ENCODE results near the gene CAPZA2. TPM values are rescaled to one million over a fixed set of nuclear protein-coding genes. Genes with fewer than 3 reads are reported as not detected.

CAPZA2 gene
- total RNA-seq, 2 experiments from 2014 or later, result 93.6 to 96.5 TPM

GRCh38 chr7:116912269-116912909 lies 50.0 kb downstream of the CAPZA2 start:
- no peak overlapping the region for H3K4me3 Mint-ChIP-seq
- peaks cover 89% of the 10 kb centered on the region for H3K36me3 Mint-ChIP-seq (ENCODE audit: low read depth)
- ATAC-seq (ENCODE audit: poor library complexity), result no peak
- ChIA-PET CTCF (interaction anchor here (1.2 kb wide), 1 partner anchor 215 kb away, joined by 3 read pairs; no protein-coding TSS in a partner anchor), POLR2A (no interaction called here)
- peaks cover 65% of the 10 kb centered on the region for H3K36me3 ChIP-seq (ENCODE audit: insufficient read depth, low read length)
- no peaks in the 10 kb centered on the region for H3K4me1 ChIP-seq (ENCODE audit: insufficient read depth, low read length)
- no peaks in the 10 kb centered on the region for H3K9me3 ChIP-seq (ENCODE audit: control insufficient read depth in 1 of 2, insufficient read depth in 1 of 2, low read length in 2 of 2)
- DNase-seq, result no peak
- H3K4me3 ChIP-seq (ENCODE audit: low read length), result no peak overlapping the region
- no peak overlapping the region for H3K27ac Mint-ChIP-seq
- no peak overlapping the region for H3K27ac ChIP-seq (ENCODE audit: low read depth in 1 of 2, low read length in 2 of 2)
- no peak for TF ChIP-seq CTCF (IDR thresholded peaks at IDR 0.05)
- no peaks in the 10 kb centered on the region for H3K27me3 Mint-ChIP-seq
- H3K27me3 ChIP-seq (ENCODE audit: control insufficient read depth in 1 of 2, insufficient read depth in 2 of 2, low read length in 2 of 2), result no peaks in the 10 kb centered on the region
- no peaks in the 10 kb centered on the region for H3K4me1 Mint-ChIP-seq (ENCODE audit: low read depth)
- intact Hi-C loops (cut with DNase I, micrococcal nuclease), result loop anchor here in 1 of 2 experiments (10.0 kb wide), 1 partner anchor 48 kb away; the partner anchor contains the start of gene CAPZA2
- H3K9me3 Mint-ChIP-seq, result no peaks in the 10 kb centered on the region

- TF ChIP-seq CTCF (IDR thresholded peaks at IDR 0.05), result no peak
- DNase-seq (no peak), ATAC-seq (ENCODE audit: poor library complexity) (no peak)
- H3K27ac Mint-ChIP-seq, result no peak overlapping the region
- Histone ChIP-seq H3K4me3 (ENCODE audit: low read length) (no peak overlapping the region), H3K36me3 (ENCODE audit: insufficient read depth, low read length) (peaks cover 46% of the 10 kb centered on the region), H3K27me3 (ENCODE audit: control insufficient read depth in 1 of 2, insufficient read depth in 2 of 2, low read length in 2 of 2) (no peaks in the 10 kb centered on the region), H3K4me1 (ENCODE audit: insufficient read depth, low read length) (no peaks in the 10 kb centered on the region), H3K27ac (ENCODE audit: low read depth in 1 of 2, low read length in 2 of 2) (no peak overlapping the region), H3K9me3 (ENCODE audit: control insufficient read depth in 1 of 2, insufficient read depth in 1 of 2, low read length in 2 of 2) (no peaks in the 10 kb centered on the region)
- no peaks in the 10 kb centered on the region for H3K9me3 Mint-ChIP-seq
- H3K36me3 Mint-ChIP-seq (ENCODE audit: low read depth), result peaks cover 57% of the 10 kb centered on the region
- ChIA-PET CTCF (interaction anchor here (0.9 kb wide), 1 partner anchor 12 kb away, joined by 3 read pairs; no protein-coding TSS in a partner anchor), POLR2A (no interaction called here)
- H3K27me3 Mint-ChIP-seq, result no peaks in the 10 kb centered on the region
- intact Hi-C loops (cut with DNase I, micrococcal nuclease), result loop anchor here in 1 of 2 experiments (10.0 kb wide), 1 partner anchor 54 kb away; the partner anchor contains the start of gene CAPZA2
- H3K4me3 Mint-ChIP-seq, result no peak overlapping the region
- no peaks in the 10 kb centered on the region for H3K4me1 Mint-ChIP-seq (ENCODE audit: low read depth)
These were observed 56.3 kb downstream of the CAPZA2 start for GRCh38 chr7:116918704-116919103.

DNA sequence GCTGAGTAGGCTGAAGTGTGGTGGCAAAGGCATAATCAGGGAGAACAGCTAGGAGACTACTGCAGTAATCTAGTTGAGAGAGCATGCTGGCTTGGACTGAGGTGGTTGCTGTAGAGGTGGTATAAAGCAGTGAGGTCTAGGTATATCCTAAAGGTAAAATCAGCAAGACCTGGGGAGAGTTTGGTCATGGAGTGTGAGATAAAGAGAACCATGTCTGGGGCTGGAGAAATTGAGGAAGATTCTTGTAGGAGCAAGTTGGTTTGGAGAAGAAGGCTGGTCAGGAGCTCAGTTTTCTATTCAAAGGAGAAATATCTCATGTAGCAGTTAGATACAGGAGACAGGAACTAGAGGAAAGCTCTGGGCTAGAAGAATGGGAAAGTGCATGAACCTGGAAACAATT lies 58.0 kb downstream of the CAPZA2 start:
- no peak for TF ChIP-seq CTCF (IDR thresholded peaks at IDR 0.05)
- ATAC-seq (ENCODE audit: poor library complexity) (no peak), DNase-seq (no peak)
- H3K4me3 Mint-ChIP-seq, result no peak overlapping the region
- Histone ChIP-seq H3K27ac (ENCODE audit: low read depth in 1 of 2, low read length in 2 of 2) (no peak overlapping the region), H3K27me3 (ENCODE audit: control insufficient read depth in 1 of 2, insufficient read depth in 2 of 2, low read length in 2 of 2) (no peaks in the 10 kb centered on the region), H3K9me3 (ENCODE audit: control insufficient read depth in 1 of 2, insufficient read depth in 1 of 2, low read length in 2 of 2) (no peaks in the 10 kb centered on the region), H3K36me3 (ENCODE audit: insufficient read depth, low read length) (peaks cover 38% of the 10 kb centered on the region), H3K4me3 (ENCODE audit: low read length) (no peak overlapping the region), H3K4me1 (ENCODE audit: insufficient read depth, low read length) (no peaks in the 10 kb centered on the region)
- no peaks in the 10 kb centered on the region for H3K4me1 Mint-ChIP-seq (ENCODE audit: low read depth)
- H3K27ac Mint-ChIP-seq, result no peak overlapping the region
- peaks cover 44% of the 10 kb centered on the region for H3K36me3 Mint-ChIP-seq (ENCODE audit: low read depth)
- ChIA-PET CTCF (no interaction called here), POLR2A (no interaction called here)
- intact Hi-C loops (cut with DNase I, micrococcal nuclease), result no loop called here
- H3K9me3 Mint-ChIP-seq, result no peaks in the 10 kb centered on the region
- no peaks in the 10 kb centered on the region for H3K27me3 Mint-ChIP-seq

Data from CD4-positive, alpha-beta T cell (primary cell).